IMR-90 (cell line): ENCODE data around the gene NPEPL1. TPM values are rescaled to one million over a fixed set of nuclear protein-coding genes. Genes with fewer than 3 reads are reported as not detected.

Source experiments
- ATAC-seq: fragments of 200-7000 bp; cut with Tn5 transposase; 2 replicates; pipeline ENCODE4 v1.9.1; 2020; ENCODE audit warnings: low read depth, mild to moderate bottlenecking, moderate library complexity
- BruUV-seq: library from RNA; stranded (reverse); fragments of 400-500 nt; replicated peaks from 2 replicates; lab custom pipeline; 2021; lab: Mats Ljungman, UMichigan
- CTCF ChIA-PET: fragments of 300-600 bp; formaldehyde crosslinking; extraction: SDS; loops from one replicate; lab custom pipeline; 2021; ENCODE audit warnings: antibody characterized with exemption; lab: Yijun Ruan, JAX
- POLR2A ChIA-PET: fragments of 300-600 bp; sonication (Branson Sonifier 250); formaldehyde crosslinking; loops from one replicate; lab custom pipeline; 2022; ENCODE audit warnings: antibody characterized with exemption; ENCODE audit not compliant: unreplicated experiment; lab: Charles Lee
- DNase-seq: peaks from one replicate; pipeline ENCODE4 v3.0.0; 2013
- H2AFZ ChIP-seq: replicated peaks from 2 replicates; pipeline ENCODE3; 2013; ENCODE audit warnings: low read length, mild to moderate bottlenecking; ENCODE audit not compliant: poor library complexity
- H2AK5ac ChIP-seq: 2 replicates; pipeline ENCODE4 v1.6.1; 2013; ENCODE audit warnings: low read depth, low read length, inconsistent platforms
- H2AK9ac ChIP-seq: replicated peaks from 2 replicates; pipeline ENCODE3; 2013; ENCODE audit warnings: mild to moderate bottlenecking, low read depth, low read length, moderate library complexity; ENCODE audit not compliant: poor library complexity
- H2BK120ac ChIP-seq: 2 replicates; pipeline ENCODE4 v1.6.1; 2013; ENCODE audit warnings: low read depth, low read length, inconsistent platforms
- H2BK15ac ChIP-seq: 3 replicates; pipeline ENCODE4 v1.6.1; 2013; ENCODE audit warnings: low read depth, low read length, inconsistent platforms
- H2BK20ac ChIP-seq: 2 replicates; pipeline ENCODE4 v1.6.1; 2013; ENCODE audit warnings: low read depth, mild to moderate bottlenecking, inconsistent platforms, low read length, moderate library complexity
- H2BK5ac ChIP-seq: 2 replicates; pipeline ENCODE4 v1.6.1; 2013; ENCODE audit warnings: mild to moderate bottlenecking, low read depth, low read length, inconsistent platforms; ENCODE audit not compliant: poor library complexity, severe bottlenecking
- H3K14ac ChIP-seq: replicated peaks from 2 replicates; pipeline ENCODE4 v1.6.1; 2013; ENCODE audit warnings: low read depth, low read length, inconsistent platforms
- H3K18ac ChIP-seq: 2 replicates; pipeline ENCODE4 v1.6.1; 2013; ENCODE audit warnings: low read depth, low read length, control low read depth
- H3K23ac ChIP-seq: 2 replicates; pipeline ENCODE4 v1.6.1; 2013; ENCODE audit warnings: low read depth, low read length, inconsistent platforms
- H3K27ac ChIP-seq: 2 replicates; pipeline ENCODE4 v1.5.1; 2013; ENCODE audit warnings: mild to moderate bottlenecking, control low read depth, low read length; ENCODE audit not compliant: insufficient read depth
- H3K27me3 ChIP-seq: 2 replicates; pipeline ENCODE4 v1.6.1; 2013; ENCODE audit warnings: low read length; ENCODE audit not compliant: control insufficient read depth, insufficient read depth
- H3K36me3 ChIP-seq: 2 replicates; pipeline ENCODE4 v1.6.1; 2013; ENCODE audit warnings: low read length, mixed read lengths; ENCODE audit not compliant: control insufficient read depth, insufficient read depth
- H3K4ac ChIP-seq: 2 replicates; pipeline ENCODE4 v1.6.1; 2013; ENCODE audit warnings: low read depth, low read length, inconsistent platforms
- H3K4me1 ChIP-seq: 2 replicates; pipeline ENCODE4 v1.6.1; 2013; ENCODE audit warnings: low read length, mixed read lengths; ENCODE audit not compliant: control insufficient read depth, insufficient read depth
- H3K4me2 ChIP-seq: 2 replicates; pipeline ENCODE4 v1.6.1; 2013; ENCODE audit warnings: low read depth, mild to moderate bottlenecking, control low read depth, low read length, moderate library complexity
- H3K4me3 ChIP-seq: 2 replicates; pipeline ENCODE4 v1.5.1; 2013; ENCODE audit warnings: low read depth, mild to moderate bottlenecking, control low read depth, low read length, moderate library complexity; ENCODE audit not compliant: insufficient read depth
- H3K56ac ChIP-seq: 2 replicates; pipeline ENCODE4 v1.6.1; 2013; ENCODE audit warnings: low read length, inconsistent platforms; ENCODE audit not compliant: insufficient read depth; ENCODE audit errors: extremely low read depth
- H3K79me1 ChIP-seq, 2 experiments: 2 replicates each; pipeline ENCODE4 v1.6.1; 2013; ENCODE audit warnings: low read length in 2 of 2, inconsistent platforms in 1 of 2, low read depth in 1 of 2
- H3K9ac ChIP-seq: 2 replicates; pipeline ENCODE4 v1.6.1; 2013; ENCODE audit warnings: low read depth, low read length, control low read depth
- H3K9me1 ChIP-seq: 2 replicates; pipeline ENCODE4 v1.6.1; 2013; ENCODE audit warnings: low read length, inconsistent platforms; ENCODE audit not compliant: insufficient read depth
- H3K9me3 ChIP-seq: 2 replicates; pipeline ENCODE4 v1.6.1; 2013; ENCODE audit warnings: low read length; ENCODE audit not compliant: control insufficient read depth, insufficient read depth
- H4K20me1 ChIP-seq: 2 replicates; pipeline ENCODE4 v1.6.1; 2013; ENCODE audit warnings: low read length, inconsistent platforms; ENCODE audit not compliant: insufficient read depth
- H4K5ac ChIP-seq: 2 replicates; pipeline ENCODE4 v1.6.1; 2013; ENCODE audit warnings: mild to moderate bottlenecking, low read depth, low read length, control low read depth
- H4K8ac ChIP-seq, 2 experiments: 2 replicates each; pipeline ENCODE4 v1.6.1; 2013; ENCODE audit warnings: low read depth in 2 of 2, low read length in 2 of 2, control low read depth in 1 of 2, inconsistent platforms in 1 of 2
- H4K91ac ChIP-seq: 2 replicates; pipeline ENCODE4 v1.6.1; 2013; ENCODE audit warnings: low read depth, low read length, inconsistent platforms; ENCODE audit not compliant: insufficient read depth
- CEBPB ChIP-seq: IDR thresholded peaks from 2 replicates; pipeline ENCODE4 v1.6.1; 2012; ENCODE audit warnings: low read depth, low read length, improper control_type of control experiment
- CHD1 ChIP-seq: IDR thresholded peaks from 2 replicates; pipeline ENCODE4 v1.6.1; 2012; ENCODE audit warnings: low read depth, low read length, improper control_type of control experiment
- CTCF ChIP-seq: conservative IDR thresholded peaks from 2 replicates; pipeline ENCODE4 v1.5.1; 2012; ENCODE audit warnings: mild to moderate bottlenecking, low read depth, low read length, improper control_type of control experiment
- ELK1 ChIP-seq: fragments of 150-350 bp; IDR thresholded peaks from 2 replicates; pipeline ENCODE4 v1.6.1; 2016; ENCODE audit warnings: low read depth, mild to moderate bottlenecking, low read length, moderate library complexity, borderline replicate concordance
- FOS ChIP-seq: fragments of 150-350 bp; IDR thresholded peaks from 2 replicates; pipeline ENCODE4 v1.6.1; 2016; ENCODE audit warnings: low read depth, low read length
- MAFK ChIP-seq: IDR thresholded peaks from 2 replicates; pipeline ENCODE4 v1.6.1; 2012; ENCODE audit warnings: low read depth, low read length, improper control_type of control experiment
- MXI1 ChIP-seq: IDR thresholded peaks from 2 replicates; pipeline ENCODE4 v1.6.1; 2012; ENCODE audit warnings: low read depth, mild to moderate bottlenecking, low read length, moderate library complexity, borderline replicate concordance
- NFE2L2 ChIP-seq: fragments of 150-350 bp; IDR thresholded peaks from 2 replicates; pipeline ENCODE4 v1.6.1; 2016; ENCODE audit warnings: low read depth, mild to moderate bottlenecking, low read length
- POLR2A ChIP-seq: IDR thresholded peaks from 2 replicates; pipeline ENCODE4 v1.6.1; 2012; ENCODE audit warnings: mild to moderate bottlenecking, low read depth, low read length
- RAD21 ChIP-seq: IDR thresholded peaks from 2 replicates; pipeline ENCODE4 v1.6.1; 2012; ENCODE audit warnings: low read length, improper control_type of control experiment
- RCOR1 ChIP-seq: IDR thresholded peaks from 2 replicates; pipeline ENCODE4 v1.6.1; 2012; ENCODE audit warnings: mild to moderate bottlenecking, low read length, improper control_type of control experiment; ENCODE audit not compliant: insufficient replicate concordance
- RFX5 ChIP-seq: IDR thresholded peaks from 2 replicates; pipeline ENCODE4 v1.8.0; 2012; ENCODE audit warnings: low read depth, mild to moderate bottlenecking, low read length, moderate library complexity
- SMC3 ChIP-seq: fragments of 150-350 bp; IDR thresholded peaks from 2 replicates; pipeline ENCODE4 v1.6.1; 2016; ENCODE audit warnings: low read depth, mild to moderate bottlenecking, antibody characterized with exemption, low read length, moderate library complexity
- USF2 ChIP-seq: fragments of 150-350 bp; IDR thresholded peaks from 2 replicates; pipeline ENCODE4 v1.6.1; 2017; ENCODE audit warnings: mild to moderate bottlenecking, antibody characterized with exemption, low read length, low read depth
- WGBS, 2 experiments: methylation state at CpG; one replicate each; pipeline versions ENCODE4 v1.1.5 to v1.1.7; 2013; ENCODE audit warnings: missing lambda C conversion rate in 2 of 2; ENCODE audit not compliant: insufficient read length in 1 of 2; ENCODE audit errors: extremely low coverage in 2 of 2; 5-methylcytosine and 5-hydroxymethylcytosine counted together
- dilution Hi-C: fragments of 300-500 bp; cut with HindIII; formaldehyde crosslinking; loops from one replicate; pipeline ENCODE4 v1.14.3; 2018; ENCODE audit warnings: low sequenced_read_pairs; ENCODE audit not compliant: unreplicated experiment
- in situ Hi-C: fragments of 300-500 bp; cut with MboI; formaldehyde crosslinking; loops from 3 replicates; pipeline ENCODE4 v1.14.3; 2019; ENCODE audit warnings: low sequenced_read_pairs, inconsistent platforms, mixed read lengths
- intact Hi-C: fragments of 100-400 bp; cut with micrococcal nuclease; formaldehyde crosslinking; loops from 2 replicates; pipeline ENCODE4 v1.10.0; 2022
- polyA plus RNA-seq, 3 experiments: library from polyadenylated mRNA; depleted of rRNA; stranded (reverse); fragments of >200 nt; gene quantifications; 2 replicates each; pipeline ENCODE4 v1.2.3, GENCODE V29; 2012; ENCODE audit warnings: low replicate concordance in 1 of 3
- total RNA-seq: library from RNA; depleted of rRNA; stranded (reverse); fragments of >200 nt; gene quantifications from 2 replicates; pipeline ENCODE4 v1.2.3, GENCODE V29; 2012

Gene NPEPL1
- total and polyA plus RNA-seq, 2 of the 4 experiments (the other 2 are of a cell fraction) = 6.3 to 10.4 TPM

- in situ Hi-C loops (no loop called here), dilution Hi-C loops (no loop called here), intact Hi-C loops (loop anchor here (5.0 kb wide), 2 partner anchors 158 to 212 kb away; partner anchors contain the start of genes GNAS and GNAS-AS1)
- no peak overlapping the region for H3K56ac ChIP-seq
- H4K8ac ChIP-seq = no peak overlapping the region
- 95% methylated on average over 15 of the region's 33 CpGs; no CpG with 5 or more reads in 1 of the 2 experiments for WGBS, 2 experiments
- peak overlapping the region; percentile 9; the same call in 1 of the 2 replicates for H2AK5ac ChIP-seq
- no peak overlapping the region for H4K91ac ChIP-seq
- H3K4me1 ChIP-seq = peaks cover 19% of the 10 kb centered on the region
- no peak overlapping the region for H3K4ac ChIP-seq
- ATAC-seq (no peak), DNase-seq (no peak)
- H2BK120ac ChIP-seq = no peak overlapping the region
- 0 out of 2 replicates have a peak overlapping the region, but pooled peaks have one; percentile 59 for H3K23ac ChIP-seq
- peak overlapping the region; percentile 43 for H2AFZ ChIP-seq
- CTCF ChIA-PET = no interaction called here
- peak overlapping the region; percentile 71 for H2BK5ac ChIP-seq
- no peaks in the 10 kb centered on the region for H4K20me1 ChIP-seq
- H2AK9ac ChIP-seq = peak overlapping the region; percentile 39
- no peak overlapping the region for H2BK20ac ChIP-seq
- BruUV-seq = no TSS peak
- POLR2A ChIA-PET = no interaction called here
- H3K27ac ChIP-seq = no peak overlapping the region
- H3K9me1 ChIP-seq = peaks cover 16% of the 10 kb centered on the region
- H4K5ac ChIP-seq = no peak overlapping the region
- H3K9ac ChIP-seq = no peak overlapping the region
- H3K14ac ChIP-seq = 0 out of 2 replicates have a peak overlapping the region, but pooled peaks have one; percentile 0
- no peak overlapping the region for H3K18ac ChIP-seq
- no peaks in the 10 kb centered on the region for H3K27me3 ChIP-seq
- H3K79me1 ChIP-seq = peaks cover 6 to 21% of the 10 kb centered on the region in 2 experiments; a peak in 2 of 4 replicates
- no peak overlapping the region for H2BK15ac ChIP-seq
- no peaks in the 10 kb centered on the region for H3K9me3 ChIP-seq
- H3K4me3 ChIP-seq = no peak overlapping the region
- H3K36me3 ChIP-seq = peaks cover 22% of the 10 kb centered on the region; the same call in 1 of the 2 replicates
- H3K4me2 ChIP-seq = peak overlapping the region; percentile 29; the same call in 1 of the 2 replicates
- TF ChIP-seq MAFK = no peak
- TF ChIP-seq FOS = no peak
- no peak for TF ChIP-seq RAD21
- TF ChIP-seq RCOR1 = no peak
- TF ChIP-seq MXI1 = no peak
- TF ChIP-seq CEBPB = no peak
- TF ChIP-seq CTCF = no peak
- TF ChIP-seq SMC3 = no peak
- TF ChIP-seq POLR2A = no peak
- TF ChIP-seq CHD1 = no peak
- TF ChIP-seq ELK1 = no peak
- TF ChIP-seq USF2 = no peak
- TF ChIP-seq NFE2L2 = no peak
- no peak for TF ChIP-seq RFX5
These were observed 1.9 kb downstream of the NPEPL1 start for GRCh38 chr20:58694241-58695083.
